Endothelial cell of umbilical vein (primary cell): ENCODE data around the gene LMCD1.

Experiments used
- EZH2 ChIP-seq: IDR thresholded peaks from 2 replicates; pipeline ENCODE4 v1.6.1; 2012; ENCODE audit warnings: borderline replicate concordance, low read depth, mild to moderate bottlenecking, moderate library complexity, low read length, inconsistent platforms; ENCODE audit not compliant: severe bottlenecking
- JUN ChIP-seq: IDR thresholded peaks from 2 replicates; pipeline ENCODE4 v1.6.1; 2011; ENCODE audit warnings: borderline replicate concordance, low read depth; ENCODE audit not compliant: insufficient read length, insufficient read depth
- MAX ChIP-seq: IDR thresholded peaks from 2 replicates; pipeline ENCODE4 v1.6.1; 2011; ENCODE audit not compliant: insufficient read depth, insufficient read length
- POLR2A ChIP-seq: IDR thresholded peaks from 2 replicates; pipeline ENCODE4 v1.6.1; 2012; ENCODE audit warnings: low read depth, mild to moderate bottlenecking, control low read depth, low read length
- POLR2AphosphoS5 ChIP-seq: IDR thresholded peaks from 2 replicates; pipeline ENCODE4 v1.6.1; 2012; ENCODE audit warnings: low read depth, mild to moderate bottlenecking, control low read depth, low read length, moderate library complexity; ENCODE audit not compliant: insufficient read depth
- TF ChIP-seq, protein P1 (sequence below), 2 donors: IDR thresholded peaks; 1 replicate in 1 of 2; 2 replicates in 1 of 2; pipeline ENCODE4 v1.5.1; 2011; ENCODE audit warnings: low read length in 2 of 2, mild to moderate bottlenecking in 2 of 2, moderate library complexity in 2 of 2, control low read depth in 1 of 2, inconsistent platforms in 1 of 2, low read depth in 1 of 2; ENCODE audit not compliant: insufficient read depth in 1 of 2; ENCODE audit errors: extremely low read depth in 1 of 2

GRCh38 chr3:8466526-8466925 is 35.1 kb upstream of the LMCD1 start:
- TF ChIP-seq POLR2A, result no peak
- TF ChIP-seq, protein P1, sequence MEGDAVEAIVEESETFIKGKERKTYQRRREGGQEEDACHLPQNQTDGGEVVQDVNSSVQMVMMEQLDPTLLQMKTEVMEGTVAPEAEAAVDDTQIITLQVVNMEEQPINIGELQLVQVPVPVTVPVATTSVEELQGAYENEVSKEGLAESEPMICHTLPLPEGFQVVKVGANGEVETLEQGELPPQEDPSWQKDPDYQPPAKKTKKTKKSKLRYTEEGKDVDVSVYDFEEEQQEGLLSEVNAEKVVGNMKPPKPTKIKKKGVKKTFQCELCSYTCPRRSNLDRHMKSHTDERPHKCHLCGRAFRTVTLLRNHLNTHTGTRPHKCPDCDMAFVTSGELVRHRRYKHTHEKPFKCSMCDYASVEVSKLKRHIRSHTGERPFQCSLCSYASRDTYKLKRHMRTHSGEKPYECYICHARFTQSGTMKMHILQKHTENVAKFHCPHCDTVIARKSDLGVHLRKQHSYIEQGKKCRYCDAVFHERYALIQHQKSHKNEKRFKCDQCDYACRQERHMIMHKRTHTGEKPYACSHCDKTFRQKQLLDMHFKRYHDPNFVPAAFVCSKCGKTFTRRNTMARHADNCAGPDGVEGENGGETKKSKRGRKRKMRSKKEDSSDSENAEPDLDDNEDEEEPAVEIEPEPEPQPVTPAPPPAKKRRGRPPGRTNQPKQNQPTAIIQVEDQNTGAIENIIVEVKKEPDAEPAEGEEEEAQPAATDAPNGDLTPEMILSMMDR (IDR thresholded peaks at IDR 0.05; ENCODE audit: extremely low read depth in 1 of 2, insufficient read depth in 1 of 2, low read depth in 1 of 2, low read length in 2 of 2), result no peak
- no peak for TF ChIP-seq JUN
- no peak for TF ChIP-seq POLR2AphosphoS5
- TF ChIP-seq EZH2, result no peak
- no peak for TF ChIP-seq MAX
